HCT116 (cell line): ENCODE data around the gene PRKN. TPM values are rescaled to one million over a fixed set of nuclear protein-coding genes. Genes with fewer than 3 reads are reported as not detected.
"Not testable (repeated sequence)": the region's sequence is repeated elsewhere in the genome, so short reads cannot be mapped to it uniquely, and the experiment has no call there.

ENCODE experiments used
- ATAC-seq: fragments of 200-7000 bp; cut with Tn5 transposase; 2 replicates; pipeline ENCODE4 v1.9.1; 2020; ENCODE audit warnings: mild to moderate bottlenecking, moderate library complexity
- BruUV-seq: library from RNA; stranded (reverse); fragments of 400-500 nt; replicated peaks from 2 replicates; lab custom pipeline; 2021; lab: Mats Ljungman, UMichigan
- CTCF ChIA-PET: fragments of 300-600 bp; sonication (Branson Sonifier 250); formaldehyde crosslinking; loops from one replicate; lab custom pipeline; 2021; ENCODE audit warnings: antibody characterized with exemption; lab: Charles Lee
- POLR2A ChIA-PET: fragments of 300-600, 350-600 bp; sonication (Branson Sonifier 250); formaldehyde crosslinking; loops from one replicate; lab custom pipeline; 2021; ENCODE audit warnings: antibody characterized with exemption; lab: Charles Lee
- RAD21 ChIA-PET, 2 experiments: fragments of 300-600 bp; sonication (Branson Sonifier 250); formaldehyde crosslinking; loops; one replicate each; lab custom pipeline; 2023; ENCODE audit warnings: low total read pairs in 2 of 2; ENCODE audit not compliant: uncharacterized antibody in 2 of 2, unreplicated experiment in 2 of 2, low non-redundant PET in 1 of 2; lab: Charles Lee
- DNase-seq: peaks from one replicate; pipeline ENCODE4 v3.0.0-alpha.2; 2010; ENCODE audit warnings: low read depth, low spot score
- H2AFZ ChIP-seq: fragments of 200-600 bp; shearing (Covaris generic), sonication (generic); 2 replicates; pipeline ENCODE4 v1.6.1; 2017; ENCODE audit warnings: low read depth, mixed run types, mixed read lengths, antibody characterized with exemption, low read length; ENCODE audit not compliant: poor library complexity, severe bottlenecking
- H3K27ac ChIP-seq: 2 replicates; pipeline ENCODE4 v1.5.1; 2012; ENCODE audit warnings: low read depth, low read length
- H3K27me3 ChIP-seq: fragments of 200-600 bp; sonication (generic); 2 replicates; pipeline ENCODE4 v1.6.1; 2016; ENCODE audit warnings: mixed run types, low read length, mixed read lengths; ENCODE audit not compliant: insufficient read depth
- H3K36me3 ChIP-seq, 2 experiments: fragments of 200-500 bp in 1 of 2; fragments of 200-600 bp in 1 of 2; sonication (Bioruptor generic) in 1 of 2; sonication (generic) in 1 of 2; 2 replicates each; pipeline versions ENCODE4 v1.5.1 to v1.6.1; 2014 to 2016; ENCODE audit warnings: low read length in 2 of 2, inconsistent platforms in 1 of 2, mixed read lengths in 1 of 2, mixed run types in 1 of 2; ENCODE audit not compliant: insufficient read depth in 2 of 2, control insufficient read depth in 1 of 2
- H3K4me1 ChIP-seq, 2 experiments: fragments of 200-600 bp in 1 of 2; sonication (generic) in 1 of 2; 2 replicates each; pipeline versions ENCODE4 v1.5.1 to v1.6.1; 2012 to 2017; ENCODE audit warnings: low read length in 2 of 2, inconsistent platforms in 1 of 2, mild to moderate bottlenecking in 1 of 2, mixed read lengths in 1 of 2, mixed run types in 1 of 2, moderate library complexity in 1 of 2; ENCODE audit not compliant: insufficient read depth in 2 of 2, control insufficient read depth in 1 of 2
- H3K4me2 ChIP-seq: fragments of 200-600 bp; sonication (generic); 2 replicates; pipeline ENCODE4 v1.6.1; 2017; ENCODE audit warnings: mixed run types, low read length, mixed read lengths
- H3K4me3 ChIP-seq, 2 experiments: fragments of 200-600 bp in 1 of 2; sonication (generic) in 1 of 2; replicated peaks in 1 of 2; 2 replicates each; pipeline ENCODE4 v1.5.1; 2011 to 2016; ENCODE audit warnings: low read length in 2 of 2, control low read depth in 1 of 2, low read depth in 1 of 2, mild to moderate bottlenecking in 1 of 2, mixed read lengths in 1 of 2, mixed run types in 1 of 2
- H3K79me2 ChIP-seq: fragments of 200-600 bp; sonication (generic); 2 replicates; pipeline ENCODE4 v1.6.1; 2017; ENCODE audit warnings: mild to moderate bottlenecking, mixed run types, low read length, moderate library complexity, mixed read lengths; ENCODE audit not compliant: insufficient read depth
- H3K9ac ChIP-seq: fragments of 200-600 bp; sonication (generic); 2 replicates; pipeline ENCODE4 v1.6.1; 2016; ENCODE audit warnings: low read length, mixed read lengths
- H3K9me2 ChIP-seq: fragments of 200-600 bp; sonication (generic), shearing (Covaris generic); 2 replicates; pipeline ENCODE4 v1.6.1; 2017; ENCODE audit warnings: mixed run types, mild to moderate bottlenecking, moderate library complexity; ENCODE audit not compliant: insufficient read depth
- H3K9me3 ChIP-seq, 2 experiments: fragments of 200-500 bp in 1 of 2; fragments of 200-600 bp in 1 of 2; sonication (Bioruptor generic) in 1 of 2; sonication (generic) in 1 of 2; 2 replicates each; pipeline ENCODE4 v1.6.1; 2014 to 2017; ENCODE audit warnings: low read length in 2 of 2, mixed read lengths in 2 of 2, inconsistent platforms in 1 of 2, low read depth in 1 of 2, mild to moderate bottlenecking in 1 of 2, mixed run types in 1 of 2, moderate library complexity in 1 of 2; ENCODE audit not compliant: control insufficient read depth in 1 of 2, insufficient read depth in 1 of 2
- H4K20me1 ChIP-seq: fragments of 200-600 bp; sonication (generic), shearing (Covaris generic); 2 replicates; pipeline ENCODE4 v1.6.1; 2017; ENCODE audit warnings: mixed run types, mild to moderate bottlenecking, moderate library complexity; ENCODE audit not compliant: insufficient read depth
- CBX3 ChIP-seq: IDR thresholded peaks from 2 replicates; pipeline ENCODE4 v1.6.1; 2012; ENCODE audit warnings: low read depth
- CEBPB ChIP-seq: IDR thresholded peaks from 2 replicates; pipeline ENCODE4 v1.6.1; 2012; ENCODE audit warnings: low read depth
- CTCF ChIP-seq, 3 experiments: fragments of 200-600 bp in 1 of 3; sonication (generic) in 1 of 3; IDR thresholded peaks in 2 of 3; conservative IDR thresholded peaks in 1 of 3; 2 replicates each; pipeline ENCODE4 v1.5.1; 2012 to 2017; ENCODE audit warnings: low read depth in 2 of 3, low read length in 2 of 3, antibody characterized with exemption in 1 of 3, borderline replicate concordance in 1 of 3, control low read depth in 1 of 3, mild to moderate bottlenecking in 1 of 3, mixed read lengths in 1 of 3, mixed run types in 1 of 3, moderate library complexity in 1 of 3; ENCODE audit not compliant: insufficient read depth in 1 of 3
- EGR1 ChIP-seq: IDR thresholded peaks from 2 replicates; pipeline ENCODE4 v1.6.1; 2012; ENCODE audit warnings: low read depth
- ELF1 ChIP-seq: IDR thresholded peaks from 2 replicates; pipeline ENCODE4 v1.6.1; 2012; ENCODE audit warnings: low read depth, borderline replicate concordance
- EZH2 ChIP-seq: fragments of 200-600 bp; sonication (generic); IDR thresholded peaks from 2 replicates; pipeline ENCODE4 v1.6.1; 2017; ENCODE audit warnings: antibody characterized with exemption, mixed run types
- FOSL1 ChIP-seq: IDR thresholded peaks from 2 replicates; pipeline ENCODE4 v1.6.1; 2012; ENCODE audit warnings: low read depth
- JUND ChIP-seq: IDR thresholded peaks from 2 replicates; pipeline ENCODE4 v1.6.1; 2012
- POLR2A ChIP-seq: IDR thresholded peaks from 2 replicates; pipeline ENCODE4 v1.7.0; 2011; ENCODE audit warnings: borderline replicate concordance; ENCODE audit not compliant: insufficient read depth, insufficient read length; ENCODE audit errors: extremely low read depth
- POLR2AphosphoS5 ChIP-seq: IDR thresholded peaks from 2 replicates; pipeline ENCODE4 v1.6.1; 2011; ENCODE audit warnings: mild to moderate bottlenecking, low read depth, low read length, moderate library complexity
- RAD21 ChIP-seq: IDR thresholded peaks from 2 replicates; pipeline ENCODE4 v1.6.1; 2012; ENCODE audit warnings: low read depth, mild to moderate bottlenecking
- SIN3A ChIP-seq: IDR thresholded peaks from 2 replicates; pipeline ENCODE4 v1.6.1; 2012; ENCODE audit warnings: low read depth
- SP1 ChIP-seq: IDR thresholded peaks from 2 replicates; pipeline ENCODE4 v1.6.1; 2012; ENCODE audit warnings: low read depth
- SRF ChIP-seq: IDR thresholded peaks from 2 replicates; pipeline ENCODE4 v1.6.1; 2012; ENCODE audit warnings: low read depth
- TCF7L2 ChIP-seq: IDR thresholded peaks from 2 replicates; pipeline ENCODE4 v1.7.0; 2011; ENCODE audit warnings: borderline replicate concordance, inconsistent platforms; ENCODE audit not compliant: insufficient read depth, insufficient read length; ENCODE audit errors: extremely low read depth
- intact Hi-C: fragments of 100-400 bp; cut with micrococcal nuclease; formaldehyde crosslinking; loops from 2 replicates; pipeline ENCODE4 v1.10.0; 2022
- total RNA-seq: library from RNA; stranded (reverse); gene quantifications from one replicate; pipeline ENCODE4 v1.2.1, GENCODE V29; 2021; ENCODE audit not compliant: unreplicated experiment

PRKN gene
- total RNA-seq, 1 experiment from 2014 or later: 2.6 TPM

DNA sequence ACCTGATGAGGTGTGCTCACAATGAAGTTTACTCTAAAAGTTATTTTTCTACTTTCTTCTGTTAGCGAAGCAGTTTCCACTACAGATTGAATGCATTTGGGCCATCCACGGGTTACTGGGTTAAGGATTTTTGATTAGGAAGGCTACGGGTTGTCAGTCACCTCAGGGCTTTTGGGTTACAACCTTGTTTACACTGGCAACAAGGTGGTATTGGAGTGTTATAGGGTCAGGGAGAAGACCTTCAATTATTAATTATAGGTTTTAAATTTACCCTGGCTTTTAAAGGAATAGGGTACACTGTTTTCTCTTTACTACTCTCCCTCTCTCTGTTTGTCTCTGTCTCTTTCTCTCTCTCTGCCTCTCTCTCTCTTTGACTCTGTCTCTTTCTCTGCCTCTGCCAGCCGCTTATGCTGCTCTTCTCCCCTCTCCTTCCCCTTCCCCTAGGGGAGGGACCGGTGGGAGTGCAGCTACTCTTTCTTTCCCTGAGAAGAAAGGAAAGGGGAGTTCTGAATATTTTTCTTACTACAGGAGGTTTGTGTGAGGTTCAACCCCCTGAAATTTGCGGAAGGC lies 1413.5 kb downstream of the PRKN start:
- TF ChIP-seq POLR2A: no peak
- no peak for TF ChIP-seq SIN3A
- TF ChIP-seq CBX3: no peak
- no peak for TF ChIP-seq CTCF (IDR thresholded peaks at IDR 0.05 in 2 of 3, conservative IDR thresholded peaks at IDR 0.05 in 1 of 3; ENCODE audit: borderline replicate concordance in 1 of 3, insufficient read depth in 1 of 3, low read depth in 2 of 3, low read length in 2 of 3)
- TF ChIP-seq EGR1: no peak
- TF ChIP-seq EZH2: no peak
- no peak for TF ChIP-seq RAD21
- TF ChIP-seq SRF: no peak
- no peak for TF ChIP-seq POLR2AphosphoS5
- TF ChIP-seq ELF1: no peak
- no peak for TF ChIP-seq JUND
- no peak for TF ChIP-seq CEBPB
- no peak for TF ChIP-seq TCF7L2
- TF ChIP-seq SP1: no peak
- no peak for TF ChIP-seq FOSL1
- DNase-seq (no peak), ATAC-seq (no peak)
- Histone ChIP-seq H3K9me3 (peaks cover 0 to 10% of the 10 kb centered on the region in 2 experiments; a peak in 1 of 4 replicates), H3K79me2 (no peaks in the 10 kb centered on the region), H4K20me1 (no peaks in the 10 kb centered on the region), H2AFZ (no peak overlapping the region), H3K4me3 (no peak overlapping the region), H3K4me2 (no peak overlapping the region), H3K27me3 (no peaks in the 10 kb centered on the region), H3K36me3 (no peaks in the 10 kb centered on the region), H3K9ac (no peak overlapping the region), H3K9me2 (no peaks in the 10 kb centered on the region), H3K27ac (no peak overlapping the region), H3K4me1 (peaks cover 0 to 33% of the 10 kb centered on the region in 2 experiments; a peak in 2 of 4 replicates)
- RAD21 ChIA-PET: no interaction called here
- no TSS peak for BruUV-seq
- POLR2A ChIA-PET: no interaction called here
- CTCF ChIA-PET: no interaction called here
- intact Hi-C loops: no loop called here

GRCh38 chr6:161313475-161313874 lies 1414.1 kb downstream of the PRKN start:
- H3K9me3 ChIP-seq, H3K4me3 ChIP-seq, H3K9ac ChIP-seq, H2AFZ ChIP-seq, POLR2A ChIA-PET, CTCF ChIA-PET, H3K4me2 ChIP-seq, H3K9me2 ChIP-seq, H4K20me1 ChIP-seq, ATAC-seq, H3K27me3 ChIP-seq, DNase-seq, H3K36me3 ChIP-seq, BruUV-seq, H3K27ac ChIP-seq, intact Hi-C loops, RAD21 ChIA-PET, H3K79me2 ChIP-seq: not testable (repeated sequence)
- H3K4me1 ChIP-seq: peaks cover 0 to 33% of the 10 kb centered on the region in 2 experiments; a peak in 2 of 4 replicates
